TTC549 (cell line): ENCODE results near the gene FEM1B.

ENCODE experiments used
- FAIRE-seq: peaks from 2 replicates; lab custom pipeline; 2012; peaks lifted over from hg19 to GRCh38; lab: Jason Lieb, UNC

FEM1B gene

GRCh38 chr15:68309024-68309423 lies 31.5 kb downstream of the FEM1B start:
- no peak for FAIRE-seq

- no peak for FAIRE-seq
Measured at GRCh38 chr15:68310178-68310803, 32.7 kb downstream of the FEM1B start.

- FAIRE-seq, result no peak
Measured at GRCh38 chr15:68310804-68311463, 33.4 kb downstream of the FEM1B start.

- no peak for FAIRE-seq
Measured at GRCh38 chr15:68311464-68311835, 33.9 kb downstream of the FEM1B start.

- FAIRE-seq, result no peak
Measured at GRCh38 chr15:68311859-68312557, 34.5 kb downstream of the FEM1B start.

- FAIRE-seq, result no peak
Measured at GRCh38 chr15:68312701-68313204, 35.2 kb downstream of the FEM1B start.

GRCh38 chr15:68313501-68314410 lies 36.2 kb downstream of the FEM1B start:
- FAIRE-seq, result no peak

GRCh38 chr15:68314563-68314962 lies 37.0 kb downstream of the FEM1B start:
- FAIRE-seq, result no peak

GRCh38 chr15:68315035-68315434 lies 37.5 kb downstream of the FEM1B start:
- no peak for FAIRE-seq

GRCh38 chr15:68315495-68316031 lies 38.0 kb downstream of the FEM1B start:
- FAIRE-seq, result no peak

- FAIRE-seq, result no peak
Measured at GRCh38 chr15:68316061-68316804, 38.7 kb downstream of the FEM1B start.

- no peak for FAIRE-seq
Measured at GRCh38 chr15:68317281-68318007, 39.9 kb downstream of the FEM1B start.

- FAIRE-seq, result no peak
Measured at GRCh38 chr15:68318008-68318835, 40.7 kb downstream of the FEM1B start.

GRCh38 chr15:68318931-68319909 lies 41.7 kb downstream of the FEM1B start:
- no peak for FAIRE-seq

- FAIRE-seq, result no peak
Measured at GRCh38 chr15:68319997-68320396, 42.5 kb downstream of the FEM1B start.

GRCh38 chr15:68321229-68321628 lies 43.7 kb downstream of the FEM1B start:
- no peak for FAIRE-seq

- no peak for FAIRE-seq
Measured at GRCh38 chr15:68322796-68323195, 45.3 kb downstream of the FEM1B start.

GRCh38 chr15:68325726-68326125 lies 48.2 kb downstream of the FEM1B start:
- FAIRE-seq, result no peak
